Subcutaneous adipose tissue (tissue), 4 donors: ENCODE data around the gene NSUN3. TPM values are rescaled to one million over a fixed set of nuclear protein-coding genes. Genes with fewer than 3 reads are reported as not detected.

ENCODE experiments used
- total RNA-seq, 4 donors: library from RNA; depleted of rRNA; stranded (reverse); fragments of >200 nt; gene quantifications; one replicate each; pipeline ENCODE4 v1.1.0, GENCODE V29; 2016
- TF ChIP-seq, protein P1 (sequence below): fragments of 450-650 bp; IDR thresholded peaks from one replicate; pipeline ENCODE4 v1.5.1; 2016; ENCODE audit warnings: low read depth, mild to moderate bottlenecking, control low read depth, antibody characterized with exemption, moderate library complexity

Gene NSUN3
- total RNA-seq, 4 donors from 2014 or later = 8.7 to 11.0 (median 11.0) TPM

- TF ChIP-seq, protein P1, sequence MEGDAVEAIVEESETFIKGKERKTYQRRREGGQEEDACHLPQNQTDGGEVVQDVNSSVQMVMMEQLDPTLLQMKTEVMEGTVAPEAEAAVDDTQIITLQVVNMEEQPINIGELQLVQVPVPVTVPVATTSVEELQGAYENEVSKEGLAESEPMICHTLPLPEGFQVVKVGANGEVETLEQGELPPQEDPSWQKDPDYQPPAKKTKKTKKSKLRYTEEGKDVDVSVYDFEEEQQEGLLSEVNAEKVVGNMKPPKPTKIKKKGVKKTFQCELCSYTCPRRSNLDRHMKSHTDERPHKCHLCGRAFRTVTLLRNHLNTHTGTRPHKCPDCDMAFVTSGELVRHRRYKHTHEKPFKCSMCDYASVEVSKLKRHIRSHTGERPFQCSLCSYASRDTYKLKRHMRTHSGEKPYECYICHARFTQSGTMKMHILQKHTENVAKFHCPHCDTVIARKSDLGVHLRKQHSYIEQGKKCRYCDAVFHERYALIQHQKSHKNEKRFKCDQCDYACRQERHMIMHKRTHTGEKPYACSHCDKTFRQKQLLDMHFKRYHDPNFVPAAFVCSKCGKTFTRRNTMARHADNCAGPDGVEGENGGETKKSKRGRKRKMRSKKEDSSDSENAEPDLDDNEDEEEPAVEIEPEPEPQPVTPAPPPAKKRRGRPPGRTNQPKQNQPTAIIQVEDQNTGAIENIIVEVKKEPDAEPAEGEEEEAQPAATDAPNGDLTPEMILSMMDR = no peak
Observed at GRCh38 chr3:94036909-94037507, 25.9 kb upstream of the NSUN3 start.

DNA sequence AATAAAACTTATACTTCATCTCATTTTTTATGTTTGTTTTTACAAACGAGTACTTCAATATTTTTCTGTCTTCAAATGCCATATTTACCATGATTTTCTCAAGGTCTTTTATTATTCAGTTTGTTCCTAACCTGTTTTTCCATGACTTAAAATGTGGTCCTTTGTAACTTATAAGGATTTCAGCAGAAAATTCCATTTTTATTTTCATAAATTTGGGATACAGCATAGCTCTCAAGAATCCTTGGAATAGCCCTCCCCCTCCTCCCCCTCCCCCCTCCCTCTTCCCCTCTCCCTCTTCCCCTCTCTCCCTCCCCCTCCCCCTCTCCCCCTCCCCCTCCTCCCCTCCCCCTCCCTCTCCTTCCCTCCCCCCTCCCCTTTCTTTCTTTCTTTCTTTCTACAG is 19.6 kb upstream of the NSUN3 start:
- TF ChIP-seq, protein P1 = no peak

- TF ChIP-seq, protein P1 = no peak
Observed at GRCh38 chr3:94046533-94046932, 16.3 kb upstream of the NSUN3 start.

- TF ChIP-seq, protein P1 = no peak
Observed at GRCh38 chr3:94049267-94049666, 13.6 kb upstream of the NSUN3 start.

GRCh38 chr3:94050546-94050945 is 12.3 kb upstream of the NSUN3 start:
- TF ChIP-seq, protein P1 = no peak

GRCh38 chr3:94061297-94061696 is 1.6 kb upstream of the NSUN3 start:
- TF ChIP-seq, protein P1 = no peak

DNA sequence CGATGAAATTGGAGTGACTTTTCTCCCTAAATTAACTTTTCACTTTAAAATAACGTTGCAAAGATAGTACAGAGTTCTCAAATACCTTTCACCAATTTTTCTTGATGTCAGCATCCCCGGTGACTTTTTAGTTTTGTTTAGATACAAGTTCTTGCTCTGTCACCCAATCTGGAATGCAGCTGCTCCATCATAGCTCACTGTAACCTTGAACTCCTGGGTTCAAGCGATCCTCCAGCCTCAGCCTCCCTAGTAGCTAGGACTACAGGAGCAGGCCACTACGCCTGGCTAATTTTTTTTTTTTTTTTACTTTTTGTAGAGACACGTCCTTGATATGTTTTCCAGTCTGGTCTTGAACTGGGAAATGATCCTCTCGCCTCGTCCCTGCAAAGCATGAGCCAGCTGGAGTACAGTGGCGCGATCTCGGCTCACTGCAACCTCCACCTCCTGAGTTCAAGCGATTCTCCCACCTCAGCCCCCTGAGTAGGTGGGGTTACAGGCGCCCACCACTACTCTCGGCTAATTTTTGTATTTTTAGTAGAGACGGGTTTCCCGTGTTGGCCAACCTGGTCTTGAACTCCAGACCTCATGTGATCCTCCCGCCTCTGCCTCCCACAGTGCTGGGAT is 747 bp downstream of the NSUN3 start:
- TF ChIP-seq, protein P1 = no peak
